Neural cell (in vitro differentiated cells): ENCODE results near the gene CFAP58. TPM values are rescaled to one million over a fixed set of nuclear protein-coding genes. Genes with fewer than 3 reads are reported as not detected.

Experiments used
- H2AFZ ChIP-seq: fragments of 200-600, 300-800 bp; sonication (generic), shearing (Covaris generic); 2 replicates; pipeline ENCODE4 v1.6.0; 2014; ENCODE audit warnings: low read depth, mild to moderate bottlenecking, antibody characterized with exemption, low read length, moderate library complexity
- H3F3A ChIP-seq: fragments of 200-600 bp; shearing (Covaris generic); 2 replicates; pipeline ENCODE4 v1.6.1; 2016; ENCODE audit warnings: mild to moderate bottlenecking, moderate library complexity, mixed read lengths, antibody characterized with exemption, low read length; ENCODE audit not compliant: insufficient read depth, poor library complexity, severe bottlenecking
- H3K27ac ChIP-seq: fragments of 200-600, 300-800 bp; sonication (generic), shearing (Covaris generic); 2 replicates; pipeline ENCODE4 v1.5.1; 2014; ENCODE audit warnings: mild to moderate bottlenecking, low read length, moderate library complexity
- H3K27me3 ChIP-seq: fragments of 300-800, 200-600 bp; sonication (generic), shearing (Covaris generic); 2 replicates; pipeline ENCODE4 v1.6.0; 2014; ENCODE audit warnings: mild to moderate bottlenecking, low read depth, low read length, moderate library complexity; ENCODE audit not compliant: insufficient read depth
- H3K36me3 ChIP-seq: fragments of 300-800, 200-600 bp; sonication (generic), shearing (Covaris generic); 2 replicates; pipeline ENCODE4 v1.5.1; 2014; ENCODE audit warnings: mild to moderate bottlenecking, antibody characterized with exemption, low read length, moderate library complexity; ENCODE audit not compliant: insufficient read depth
- H3K4me2 ChIP-seq: fragments of 300-800, 200-600 bp; sonication (generic), shearing (Covaris generic); 2 replicates; pipeline ENCODE4 v1.6.0; 2014; ENCODE audit warnings: mild to moderate bottlenecking, low read length
- H3K4me3 ChIP-seq: fragments of 300-800, 200-600 bp; sonication (generic), shearing (Covaris generic); 2 replicates; pipeline ENCODE4 v1.5.1; 2014; ENCODE audit warnings: mild to moderate bottlenecking, low read length, moderate library complexity
- H3K79me2 ChIP-seq: fragments of 200-600 bp; shearing (Covaris generic); replicated peaks from 2 replicates; pipeline ENCODE4 v1.6.0; 2014; ENCODE audit warnings: mild to moderate bottlenecking, low read length, moderate library complexity; ENCODE audit not compliant: insufficient read depth
- H3K9ac ChIP-seq: fragments of 300-800, 200-600 bp; sonication (generic), shearing (Covaris generic); 2 replicates; pipeline ENCODE4 v1.6.1; 2016; ENCODE audit warnings: mild to moderate bottlenecking, low read length, mixed read lengths
- H3K9me2 ChIP-seq: fragments of 200-600 bp; shearing (Covaris generic); 2 replicates; pipeline ENCODE4 v1.6.1; 2016; ENCODE audit warnings: mild to moderate bottlenecking, low read length, mixed read lengths; ENCODE audit not compliant: insufficient read depth
- H3K9me3 ChIP-seq: fragments of 200-600, 300-800 bp; sonication (generic), shearing (Covaris generic); 2 replicates; pipeline ENCODE4 v1.6.1; 2016; ENCODE audit warnings: mild to moderate bottlenecking, mixed run types, low read length, moderate library complexity, mixed read lengths
- H4K20me1 ChIP-seq: fragments of 200-600 bp; shearing (Covaris generic); 2 replicates; pipeline ENCODE4 v1.6.1; 2016; ENCODE audit warnings: mild to moderate bottlenecking, mixed run types; ENCODE audit not compliant: insufficient read depth
- EP300 ChIP-seq: fragments of 450-650 bp; conservative IDR thresholded peaks from 2 replicates; pipeline ENCODE4 v1.6.1; 2014; ENCODE audit warnings: antibody characterized with exemption, mild to moderate bottlenecking, moderate library complexity; ENCODE audit not compliant: poor library complexity, severe bottlenecking
- EZH2 ChIP-seq: fragments of 200-600, 300-800 bp; shearing (Covaris generic), sonication (generic); IDR thresholded peaks from 2 replicates; pipeline ENCODE4 v1.6.1; 2014; ENCODE audit warnings: antibody characterized with exemption, low read length, borderline replicate concordance, mild to moderate bottlenecking; ENCODE audit not compliant: insufficient read depth, poor library complexity, severe bottlenecking
- MXI1 ChIP-seq: fragments of 450-650 bp; conservative IDR thresholded peaks from 2 replicates; pipeline ENCODE4 v1.6.1; 2014; ENCODE audit warnings: antibody characterized with exemption, mild to moderate bottlenecking; ENCODE audit not compliant: poor library complexity, severe bottlenecking
- POLR2AphosphoS5 ChIP-seq: IDR thresholded peaks from 2 replicates; pipeline ENCODE4 v1.6.1; 2012
- RAD21 ChIP-seq: fragments of 450-650 bp; conservative IDR thresholded peaks from 2 replicates; pipeline ENCODE4 v1.6.1; 2014; ENCODE audit warnings: antibody characterized with exemption, mild to moderate bottlenecking, moderate library complexity
- SMC3 ChIP-seq: fragments of 450-650 bp; conservative IDR thresholded peaks from 2 replicates; pipeline ENCODE4 v1.6.1; 2014; ENCODE audit warnings: antibody characterized with exemption, mild to moderate bottlenecking, moderate library complexity; ENCODE audit not compliant: poor library complexity
- TAF1 ChIP-seq: IDR thresholded peaks from 2 replicates; pipeline ENCODE4 v1.6.1; 2012; ENCODE audit warnings: low read depth
- polyA plus RNA-seq: library from polyadenylated mRNA; depleted of rRNA; stranded (reverse); fragments of >200 nt; gene quantifications from 2 replicates; pipeline ENCODE4 v1.2.3, GENCODE V29; 2014
- TF ChIP-seq, protein P1 (sequence below): IDR thresholded peaks from 2 replicates; pipeline ENCODE4 v1.6.1; 2012; ENCODE audit warnings: borderline replicate concordance
- TF ChIP-seq, protein P2 (sequence below): fragments of 450-650 bp; IDR thresholded peaks from 2 replicates; pipeline ENCODE4 v1.5.1; 2014; ENCODE audit warnings: antibody characterized with exemption, mild to moderate bottlenecking, moderate library complexity; ENCODE audit not compliant: poor library complexity, severe bottlenecking

CFAP58 gene
- polyA plus RNA-seq, 1 donor from 2014 or later = not detected

DNA sequence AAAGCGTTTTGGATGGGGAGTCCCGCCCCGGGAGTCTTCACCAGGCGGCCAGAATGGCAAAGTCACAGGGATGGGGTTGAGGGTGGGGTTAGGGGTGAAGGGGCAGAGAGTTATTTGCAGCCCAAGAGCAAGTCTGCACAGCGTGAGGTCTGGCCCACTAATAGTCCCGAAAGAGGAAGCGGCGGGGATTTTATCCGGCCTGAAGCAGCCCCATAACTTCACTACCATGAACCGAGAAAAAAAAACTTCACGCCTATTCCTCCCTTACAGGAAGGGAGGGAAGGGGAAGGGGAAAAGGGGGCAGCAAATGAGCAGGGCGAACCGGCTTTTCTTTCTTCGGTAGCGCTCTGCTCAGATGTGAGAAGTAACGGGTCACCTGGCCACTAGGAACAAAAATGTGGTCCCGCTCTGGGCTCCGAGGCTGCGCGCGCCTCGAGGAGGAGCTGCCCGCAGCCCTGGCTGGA is 16.1 kb upstream of the CFAP58 start:
- H3F3A ChIP-seq = no peaks in the 10 kb centered on the region
- peak overlapping the region; percentile 45 for H2AFZ ChIP-seq
- no peak overlapping the region for H3K27ac ChIP-seq
- no peaks in the 10 kb centered on the region for H4K20me1 ChIP-seq
- no peaks in the 10 kb centered on the region for H3K9me3 ChIP-seq
- peak overlapping the region; percentile 53 for H3K4me2 ChIP-seq
- H3K4me3 ChIP-seq = peak overlapping the region; percentile 93
- no peaks in the 10 kb centered on the region for H3K9me2 ChIP-seq
- TF ChIP-seq TAF1 = no peak
- TF ChIP-seq RAD21 = no peak
- TF ChIP-seq SMC3 = no peak
- TF ChIP-seq, protein P1, sequence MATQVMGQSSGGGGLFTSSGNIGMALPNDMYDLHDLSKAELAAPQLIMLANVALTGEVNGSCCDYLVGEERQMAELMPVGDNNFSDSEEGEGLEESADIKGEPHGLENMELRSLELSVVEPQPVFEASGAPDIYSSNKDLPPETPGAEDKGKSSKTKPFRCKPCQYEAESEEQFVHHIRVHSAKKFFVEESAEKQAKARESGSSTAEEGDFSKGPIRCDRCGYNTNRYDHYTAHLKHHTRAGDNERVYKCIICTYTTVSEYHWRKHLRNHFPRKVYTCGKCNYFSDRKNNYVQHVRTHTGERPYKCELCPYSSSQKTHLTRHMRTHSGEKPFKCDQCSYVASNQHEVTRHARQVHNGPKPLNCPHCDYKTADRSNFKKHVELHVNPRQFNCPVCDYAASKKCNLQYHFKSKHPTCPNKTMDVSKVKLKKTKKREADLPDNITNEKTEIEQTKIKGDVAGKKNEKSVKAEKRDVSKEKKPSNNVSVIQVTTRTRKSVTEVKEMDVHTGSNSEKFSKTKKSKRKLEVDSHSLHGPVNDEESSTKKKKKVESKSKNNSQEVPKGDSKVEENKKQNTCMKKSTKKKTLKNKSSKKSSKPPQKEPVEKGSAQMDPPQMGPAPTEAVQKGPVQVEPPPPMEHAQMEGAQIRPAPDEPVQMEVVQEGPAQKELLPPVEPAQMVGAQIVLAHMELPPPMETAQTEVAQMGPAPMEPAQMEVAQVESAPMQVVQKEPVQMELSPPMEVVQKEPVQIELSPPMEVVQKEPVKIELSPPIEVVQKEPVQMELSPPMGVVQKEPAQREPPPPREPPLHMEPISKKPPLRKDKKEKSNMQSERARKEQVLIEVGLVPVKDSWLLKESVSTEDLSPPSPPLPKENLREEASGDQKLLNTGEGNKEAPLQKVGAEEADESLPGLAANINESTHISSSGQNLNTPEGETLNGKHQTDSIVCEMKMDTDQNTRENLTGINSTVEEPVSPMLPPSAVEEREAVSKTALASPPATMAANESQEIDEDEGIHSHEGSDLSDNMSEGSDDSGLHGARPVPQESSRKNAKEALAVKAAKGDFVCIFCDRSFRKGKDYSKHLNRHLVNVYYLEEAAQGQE = no peak
- no peak for TF ChIP-seq EZH2
- TF ChIP-seq MXI1 = no peak
- TF ChIP-seq EP300 = no peak
- TF ChIP-seq, protein P2, sequence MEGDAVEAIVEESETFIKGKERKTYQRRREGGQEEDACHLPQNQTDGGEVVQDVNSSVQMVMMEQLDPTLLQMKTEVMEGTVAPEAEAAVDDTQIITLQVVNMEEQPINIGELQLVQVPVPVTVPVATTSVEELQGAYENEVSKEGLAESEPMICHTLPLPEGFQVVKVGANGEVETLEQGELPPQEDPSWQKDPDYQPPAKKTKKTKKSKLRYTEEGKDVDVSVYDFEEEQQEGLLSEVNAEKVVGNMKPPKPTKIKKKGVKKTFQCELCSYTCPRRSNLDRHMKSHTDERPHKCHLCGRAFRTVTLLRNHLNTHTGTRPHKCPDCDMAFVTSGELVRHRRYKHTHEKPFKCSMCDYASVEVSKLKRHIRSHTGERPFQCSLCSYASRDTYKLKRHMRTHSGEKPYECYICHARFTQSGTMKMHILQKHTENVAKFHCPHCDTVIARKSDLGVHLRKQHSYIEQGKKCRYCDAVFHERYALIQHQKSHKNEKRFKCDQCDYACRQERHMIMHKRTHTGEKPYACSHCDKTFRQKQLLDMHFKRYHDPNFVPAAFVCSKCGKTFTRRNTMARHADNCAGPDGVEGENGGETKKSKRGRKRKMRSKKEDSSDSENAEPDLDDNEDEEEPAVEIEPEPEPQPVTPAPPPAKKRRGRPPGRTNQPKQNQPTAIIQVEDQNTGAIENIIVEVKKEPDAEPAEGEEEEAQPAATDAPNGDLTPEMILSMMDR = no peak
- TF ChIP-seq POLR2AphosphoS5 = no peak
- no peaks in the 10 kb centered on the region for H3K36me3 ChIP-seq
- H3K9ac ChIP-seq = peak overlapping the region; percentile 60
- H3K27me3 ChIP-seq = peaks cover 48% of the 10 kb centered on the region
- H3K79me2 ChIP-seq = no peaks in the 10 kb centered on the region

DNA sequence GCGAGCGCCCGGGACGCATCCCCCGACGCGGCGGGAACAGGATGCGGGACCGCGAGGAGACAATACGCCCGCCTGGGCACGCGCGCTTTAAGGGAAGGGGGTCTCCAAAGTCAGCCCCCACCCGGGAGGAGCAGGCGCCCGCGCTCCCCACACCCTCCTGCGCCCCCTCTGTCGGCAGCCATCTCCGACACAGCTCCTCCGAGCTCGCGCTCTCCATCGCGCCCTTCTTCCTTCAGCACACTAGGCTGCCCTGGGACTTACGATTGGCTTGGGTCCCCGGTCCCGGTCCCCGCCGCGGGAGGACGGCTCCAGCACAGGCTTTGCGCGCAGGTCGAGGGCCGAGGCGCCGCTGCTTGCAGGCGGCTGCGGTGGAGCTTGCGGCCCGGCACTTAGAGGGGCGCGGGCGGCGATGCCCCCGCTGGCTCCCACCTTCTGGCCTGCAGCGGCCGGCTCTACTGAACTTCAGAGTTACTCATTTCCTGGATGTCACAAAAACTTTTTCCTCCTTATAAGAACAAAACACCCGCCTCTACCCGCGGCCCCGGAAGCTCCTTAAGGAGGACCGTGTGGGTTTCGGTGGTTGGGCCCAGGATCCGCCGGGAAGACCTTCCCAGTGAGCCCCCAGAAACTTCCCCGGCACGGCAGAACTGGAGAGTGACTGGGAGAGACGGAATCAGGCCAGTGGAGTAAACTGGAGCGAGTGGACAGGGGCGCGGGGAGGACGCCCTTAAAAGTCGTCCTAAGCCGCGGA is 15.5 kb upstream of the CFAP58 start, which contains the start of gene ITPRIP:
Gene ITPRIP (minus strand): TSS at position 481 of the 751 bp plus-strand sequence. CDS start 22,414 bp downstream, outside the sequence.
- Histone ChIP-seq H3F3A (no peaks in the 10 kb centered on the region), H3K4me3 (peak within 1 kb of the TSS; percentile 93), H3K79me2 (no peaks in the 10 kb centered on the region), H3K9ac (peak within 1 kb of the TSS; percentile 60), H3K27me3 (peaks cover 48% of the 10 kb centered on the region), H3K9me3 (no peaks in the 10 kb centered on the region), H3K27ac (no peak within 1 kb of the TSS), H3K36me3 (no peaks in the 10 kb centered on the region), H3K4me2 (peak within 1 kb of the TSS; percentile 64), H2AFZ (peak within 1 kb of the TSS; percentile 45), H3K9me2 (no peaks in the 10 kb centered on the region), H4K20me1 (no peaks in the 10 kb centered on the region)
- TF ChIP-seq SMC3 = peak; percentile 22
- no peak for TF ChIP-seq TAF1
- TF ChIP-seq RAD21 = peak; percentile 35
- TF ChIP-seq, protein P2 = peak; percentile 67
- peak; percentile 52 for TF ChIP-seq MXI1
